Measurements from ENCODE around the gene DLG3. TPM values are rescaled to one million over a fixed set of nuclear protein-coding genes. Genes with fewer than 3 reads are reported as not detected.
"Not testable (repeated sequence)": the region's sequence is repeated elsewhere in the genome, so short reads cannot be mapped to it uniquely, and the experiment has no call there.

DLG3 gene
- polyA plus RNA-seq, 1 donor = 4.9 TPM

GRCh38 chrX:70515692-70516091 lies 71.1 kb downstream of the DLG3 start:
- not testable (repeated sequence) for DNase-seq (ENCODE audit: low read depth)

- no peak for DNase-seq (ENCODE audit: low read depth)
These were observed 81.1 kb downstream of the DLG3 start for GRCh38 chrX:70525733-70526132.

DNA sequence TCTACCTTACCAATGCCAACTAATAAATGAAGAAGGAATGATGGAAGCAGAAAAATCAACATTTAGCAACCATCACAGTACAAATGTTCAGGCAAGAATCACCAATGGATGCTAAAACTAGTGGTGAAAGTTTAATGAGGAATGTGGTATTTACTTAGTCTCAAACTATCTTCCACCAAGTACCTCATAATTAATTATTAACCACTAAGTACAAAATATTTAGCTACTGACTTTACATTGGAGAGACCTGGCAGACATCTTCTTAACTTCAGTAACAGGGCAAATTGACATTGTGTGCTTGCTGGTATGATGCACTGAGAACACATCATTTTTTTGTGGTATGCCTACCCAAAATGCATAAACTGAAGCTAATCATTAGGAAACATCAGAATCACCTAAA lies 82.4 kb downstream of the DLG3 start:
- no peak for DNase-seq (ENCODE audit: low read depth)

DNA sequence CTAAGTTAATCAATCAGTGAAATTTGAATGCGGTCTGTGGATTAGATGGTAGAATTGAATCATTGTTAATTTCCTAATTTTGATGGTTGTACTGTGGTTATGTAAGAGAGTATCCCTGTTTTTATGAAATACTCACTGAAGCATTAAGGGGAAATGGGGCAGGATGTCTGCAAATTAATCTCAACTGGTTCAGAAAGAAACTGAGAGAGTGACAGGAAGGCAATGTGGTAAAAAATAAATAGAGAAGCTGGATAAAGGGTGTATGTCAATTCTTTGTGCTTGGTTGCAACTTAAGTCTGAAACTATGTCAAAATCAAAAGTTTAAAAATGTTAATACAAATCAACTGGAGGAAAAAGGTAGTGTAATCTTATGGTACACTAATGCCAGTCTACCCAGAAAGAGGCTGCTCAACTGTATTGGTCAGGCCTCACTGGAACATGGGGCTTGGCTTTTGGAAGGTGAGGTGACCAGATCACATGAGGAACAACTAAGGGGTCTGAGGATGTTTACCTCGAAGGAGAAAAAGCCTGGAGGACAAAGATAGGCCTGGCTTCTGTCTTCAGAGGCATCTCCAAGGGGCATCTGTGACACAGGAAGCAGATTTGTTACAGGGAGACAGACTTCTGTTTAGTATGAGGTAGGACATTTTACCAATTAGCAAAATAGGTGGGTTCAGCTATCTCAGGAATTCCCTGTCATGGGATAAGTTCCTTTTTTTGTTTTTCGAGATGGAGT lies 83.1 kb downstream of the DLG3 start:
- no peak for DNase-seq (ENCODE audit: low read depth)

GRCh38 chrX:70535198-70535597 lies 90.6 kb downstream of the DLG3 start:
- DNase-seq (ENCODE audit: low read depth) = no peak

DNA sequence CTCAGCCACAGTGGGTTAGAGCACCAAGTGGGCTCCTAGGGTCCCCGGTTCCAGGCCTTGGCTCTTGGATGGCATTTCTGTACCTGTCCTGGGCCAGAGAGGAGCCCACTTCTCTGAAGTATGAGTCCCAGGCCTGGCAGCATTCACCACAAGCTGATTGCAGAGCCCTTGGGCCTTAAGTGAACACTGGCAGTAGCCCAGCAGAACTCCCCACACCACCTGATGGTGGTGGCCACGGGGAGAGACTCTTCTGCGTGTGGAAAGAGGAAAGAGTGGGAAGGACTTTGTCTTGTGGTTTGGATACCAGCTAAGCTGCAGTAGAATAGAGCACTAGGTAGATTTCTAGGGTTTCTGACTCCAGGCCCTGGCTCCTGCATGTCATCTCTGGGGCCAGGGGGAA lies 104.8 kb downstream of the DLG3 start:
- no peak for DNase-seq (ENCODE audit: low read depth)

DNA sequence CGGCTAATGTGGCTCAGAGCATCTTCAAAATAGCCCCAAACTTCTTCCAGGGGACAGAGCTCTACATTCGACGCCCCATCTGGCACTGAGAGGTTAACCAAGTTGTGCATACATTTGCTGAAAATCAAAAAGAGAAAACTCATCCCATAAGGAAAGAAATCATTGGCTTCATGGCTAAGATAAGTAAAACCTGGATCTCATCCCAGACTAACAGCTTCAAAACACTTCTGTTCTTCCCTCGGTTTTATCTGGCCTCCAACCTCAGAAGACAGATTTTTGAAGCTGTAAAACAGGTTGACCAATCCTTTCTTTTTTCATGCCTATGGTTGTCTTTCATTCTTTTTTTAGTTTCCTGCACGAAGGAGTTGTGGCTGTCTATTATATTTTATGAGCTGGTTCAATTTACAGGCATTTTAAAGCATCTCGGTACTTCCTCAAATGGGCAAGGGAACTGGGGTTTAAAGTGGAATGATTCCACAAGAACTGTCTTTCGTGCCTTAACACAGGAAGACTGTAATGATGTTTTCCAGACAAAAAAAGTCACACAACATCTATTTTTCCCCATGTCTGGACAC lies 107.6 kb downstream of the DLG3 start:
- DNase-seq (ENCODE audit: low read depth) = no peak

- no peak for DNase-seq (ENCODE audit: low read depth)
These were observed 108.9 kb downstream of the DLG3 start for GRCh38 chrX:70553516-70553915.

DNA sequence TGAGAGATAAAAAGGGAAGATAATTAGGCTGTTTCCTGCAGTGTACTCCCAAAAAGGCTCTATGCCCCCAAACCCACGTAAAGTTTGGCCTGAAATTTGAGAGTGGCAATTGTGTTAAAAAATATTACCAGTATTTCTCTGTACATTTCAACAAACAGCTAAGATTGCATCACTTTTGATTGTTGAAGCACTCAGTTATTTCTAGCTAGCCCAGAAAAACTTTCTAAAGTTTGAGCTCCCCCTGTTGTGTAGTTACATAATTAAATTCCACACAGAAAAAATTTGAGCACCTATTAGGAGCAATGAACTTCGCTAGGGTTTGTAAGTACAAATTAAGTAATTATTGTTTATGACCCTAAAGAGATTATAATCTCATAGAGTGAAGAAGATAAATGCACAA lies 109.4 kb downstream of the DLG3 start:
- DNase-seq (ENCODE audit: low read depth) = no peak

DNA sequence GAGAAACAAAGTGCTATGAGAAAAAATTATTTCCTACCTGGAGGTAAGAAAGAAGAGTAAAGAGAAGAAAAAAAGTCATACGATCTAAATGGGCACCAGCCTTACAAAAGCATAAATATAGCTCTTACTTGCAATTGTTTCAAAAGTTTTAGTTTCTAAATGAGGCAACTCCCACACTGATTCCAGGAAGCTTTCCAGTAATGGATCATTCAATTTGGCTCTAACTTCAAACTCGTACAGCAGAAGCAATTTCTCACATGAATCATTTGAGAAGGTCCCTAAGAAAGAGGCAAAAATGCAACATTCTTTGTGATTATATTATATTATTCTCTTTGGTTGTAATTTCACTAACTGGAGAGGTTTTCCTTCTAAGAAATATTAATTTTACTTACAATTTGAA lies 109.9 kb downstream of the DLG3 start:
- DNase-seq (ENCODE audit: low read depth) = no peak

DNA sequence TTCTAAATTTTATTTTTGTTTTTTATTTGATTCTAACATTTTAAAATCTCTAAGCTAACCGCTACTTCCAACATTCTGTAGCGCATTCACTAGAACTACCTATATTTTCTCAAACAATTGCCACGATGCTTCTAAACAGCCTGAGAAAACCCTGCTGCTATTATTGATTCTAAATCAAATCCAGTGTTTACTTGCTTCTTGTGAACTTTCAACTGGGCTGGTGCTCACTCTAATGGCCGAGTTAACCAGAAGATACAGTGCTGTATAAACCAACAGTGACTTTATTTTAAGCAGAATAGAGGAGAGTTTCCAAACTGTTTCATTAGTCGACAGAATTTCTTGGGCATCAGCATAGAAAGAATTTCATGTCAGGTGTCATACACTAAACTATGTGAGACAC lies 110.3 kb downstream of the DLG3 start:
- no peak for DNase-seq (ENCODE audit: low read depth)

Other genes with a start within 250 kb of the DLG3 start
- not detected for gene AWAT1, start 210.2 kb upstream of the DLG3 start, polyA plus RNA-seq (ENCODE audit: insufficient read length)
- 0.25 TPM for gene P2RY4, start 184.6 kb upstream of the DLG3 start, polyA plus RNA-seq (ENCODE audit: insufficient read length)
- gene ARR3, start 176.5 kb upstream of the DLG3 start, polyA plus RNA-seq (ENCODE audit: insufficient read length) = 0.43 TPM
- 0.68 TPM for gene RAB41, start 162.7 kb upstream of the DLG3 start, polyA plus RNA-seq (ENCODE audit: insufficient read length)
- 36.0 TPM for gene PDZD11, start 154.9 kb upstream of the DLG3 start, polyA plus RNA-seq (ENCODE audit: insufficient read length)
- gene KIF4A, start 154.7 kb upstream of the DLG3 start, polyA plus RNA-seq (ENCODE audit: insufficient read length) = 5.5 TPM
- 0.56 TPM for gene GDPD2, start 21.5 kb upstream of the DLG3 start, polyA plus RNA-seq (ENCODE audit: insufficient read length)

All from forelimb muscle (tissue), 1 donor.